Amygdala (tissue), 56 donors: Measurements from ENCODE around the gene GABBR2.

ENCODE experiments used
- DNase-seq, 56 donors: peaks; one replicate each; lab custom pipeline; 2025; lab: John Stamatoyannopoulos, UW

Gene GABBR2

GRCh38 chr9:98383758-98384157 lies 325.0 kb downstream of the GABBR2 start:
- no peak for DNase-seq

DNA sequence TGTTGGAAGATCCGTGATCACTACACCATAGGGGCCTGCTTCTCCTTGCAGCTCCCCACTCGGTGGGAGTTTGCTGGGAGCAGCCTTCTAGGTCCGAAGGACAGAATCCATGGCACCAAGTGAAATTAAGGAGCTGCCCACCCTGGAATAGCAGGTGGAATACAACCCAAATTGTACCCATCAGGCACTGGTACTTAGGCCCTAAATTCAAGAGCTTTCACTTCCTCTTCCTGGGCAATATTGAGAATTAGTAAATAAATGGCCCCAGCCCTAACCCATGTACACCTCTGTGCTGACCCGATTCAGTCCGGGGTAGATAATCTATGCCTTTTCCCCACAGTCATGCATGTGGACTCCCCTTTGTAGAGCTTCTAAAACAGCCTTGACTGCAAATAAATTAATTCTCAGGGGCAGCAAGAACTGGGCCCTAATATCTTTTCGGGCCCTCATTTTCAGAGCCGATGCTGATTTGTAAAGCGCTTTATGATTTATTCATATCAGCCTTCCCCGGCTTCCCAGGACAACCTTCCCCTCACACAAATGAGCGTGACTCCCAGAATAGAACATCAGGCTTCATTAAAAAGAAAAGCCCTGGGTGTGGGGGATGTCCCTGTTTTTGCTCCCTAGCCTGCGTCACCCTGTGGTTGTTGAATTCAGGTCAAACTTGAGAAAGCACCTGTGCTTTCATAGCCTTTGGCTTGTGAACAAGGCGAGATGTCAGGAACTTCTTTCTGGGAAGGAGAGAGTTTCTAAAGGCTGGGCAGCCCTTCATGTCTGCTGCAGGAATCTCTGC lies 327.2 kb downstream of the GABBR2 start:
- DNase-seq = no peak

DNA sequence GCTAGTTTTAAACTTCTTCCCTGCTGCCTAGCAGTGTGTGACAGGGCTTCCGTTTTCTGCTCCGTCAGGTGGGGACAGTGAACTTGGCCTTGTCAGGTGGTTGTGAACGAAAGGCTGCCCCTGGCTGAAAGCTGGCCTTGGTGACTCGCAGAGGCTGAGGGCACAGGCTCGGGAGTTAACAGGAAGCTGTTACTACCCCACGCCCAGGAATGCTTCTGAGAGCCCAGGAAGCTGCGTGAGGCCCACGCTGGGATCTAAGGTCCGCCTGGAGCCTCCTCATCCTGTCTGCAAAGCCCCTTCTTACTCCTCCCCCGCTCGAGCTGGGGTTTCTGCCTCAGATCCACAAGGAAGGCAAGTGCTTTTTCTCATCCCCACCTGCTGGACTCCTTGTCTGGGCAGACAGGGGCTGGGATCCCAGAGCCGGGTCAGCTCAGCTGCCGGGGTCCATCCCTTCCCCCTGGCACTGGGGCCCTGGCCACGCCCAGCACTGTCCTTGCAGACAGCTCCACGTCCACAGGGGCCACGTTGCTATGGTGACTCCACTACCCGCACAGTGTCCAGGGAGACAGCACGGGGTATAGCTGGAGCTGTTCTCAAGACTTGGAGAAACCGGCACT lies 328.6 kb downstream of the GABBR2 start:
- peak in 2 of 56 donors; percentile 6 to 10 for DNase-seq

GRCh38 chr9:98379572-98379971 lies 329.2 kb downstream of the GABBR2 start:
- no peak for DNase-seq

- no peak for DNase-seq
Observed at GRCh38 chr9:98378794-98379193, 329.9 kb downstream of the GABBR2 start.

DNA sequence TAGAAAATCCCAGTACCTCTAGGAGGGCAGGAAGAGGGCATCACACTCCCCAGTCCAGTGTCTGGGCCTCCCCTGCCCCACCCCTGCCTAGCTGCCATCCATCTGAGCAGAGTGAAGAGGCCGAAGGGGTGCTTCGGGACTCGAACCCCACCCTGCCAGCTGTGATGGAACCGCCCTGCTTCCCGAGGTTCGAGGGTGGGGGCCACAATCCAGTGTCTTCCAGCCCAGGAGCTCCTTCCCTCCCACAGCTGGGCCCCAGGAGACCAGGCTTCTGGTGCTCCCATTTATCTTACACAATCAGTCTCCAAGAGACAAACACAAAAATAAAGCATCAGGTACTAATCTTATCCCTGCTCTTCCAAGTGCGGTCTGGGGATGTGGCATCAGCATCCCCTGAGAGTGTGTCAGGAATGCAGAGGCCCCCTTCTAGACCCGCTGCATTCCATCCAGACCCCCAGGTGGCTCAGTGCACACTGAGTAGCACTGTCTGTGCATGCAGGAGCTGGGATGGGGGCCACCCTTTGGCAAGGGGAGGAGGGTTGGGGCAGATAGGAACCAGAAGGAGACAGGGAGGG lies 330.4 kb downstream of the GABBR2 start:
- DNase-seq = no peak

- no peak for DNase-seq
Observed at GRCh38 chr9:98375138-98375726, 333.5 kb downstream of the GABBR2 start.

GRCh38 chr9:98374385-98375051 lies 334.2 kb downstream of the GABBR2 start:
- no peak for DNase-seq

GRCh38 chr9:98373609-98374008 lies 335.1 kb downstream of the GABBR2 start:
- no peak for DNase-seq

GRCh38 chr9:98372077-98372836 lies 336.5 kb downstream of the GABBR2 start:
- peak in 18 of 56 donors; percentile 6 to 66 (median 22) for DNase-seq

- no peak for DNase-seq
Observed at GRCh38 chr9:98370976-98371315, 337.8 kb downstream of the GABBR2 start.

GRCh38 chr9:98370300-98370975 lies 338.3 kb downstream of the GABBR2 start:
- no peak for DNase-seq

GRCh38 chr9:98369896-98370295 lies 338.8 kb downstream of the GABBR2 start:
- no peak for DNase-seq

GRCh38 chr9:98369471-98369870 lies 339.3 kb downstream of the GABBR2 start:
- DNase-seq = no peak

DNA sequence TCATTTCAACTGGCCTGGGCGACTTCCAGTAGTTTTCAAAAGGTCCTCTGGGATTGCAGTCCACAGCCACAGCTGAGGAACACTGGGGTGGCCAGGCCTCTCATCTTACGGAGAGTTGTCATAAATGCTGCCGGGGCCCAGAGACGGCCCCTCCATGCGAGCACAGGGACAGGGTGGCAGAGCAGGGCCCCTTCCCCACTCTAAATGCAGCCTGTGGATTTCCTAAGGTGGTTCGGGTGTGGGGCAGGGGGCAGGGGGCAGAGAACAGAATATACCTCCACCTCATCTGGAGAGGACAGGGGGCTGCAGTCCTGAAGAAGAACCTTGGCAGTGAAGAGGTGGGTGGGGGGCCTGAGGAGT lies 339.7 kb downstream of the GABBR2 start:
- DNase-seq = no peak

GRCh38 chr9:98368366-98369065 lies 340.2 kb downstream of the GABBR2 start:
- DNase-seq = no peak

- no peak for DNase-seq
Observed at GRCh38 chr9:98367923-98368322, 340.8 kb downstream of the GABBR2 start.

- no peak for DNase-seq
Observed at GRCh38 chr9:98367371-98367900, 341.3 kb downstream of the GABBR2 start.

DNA sequence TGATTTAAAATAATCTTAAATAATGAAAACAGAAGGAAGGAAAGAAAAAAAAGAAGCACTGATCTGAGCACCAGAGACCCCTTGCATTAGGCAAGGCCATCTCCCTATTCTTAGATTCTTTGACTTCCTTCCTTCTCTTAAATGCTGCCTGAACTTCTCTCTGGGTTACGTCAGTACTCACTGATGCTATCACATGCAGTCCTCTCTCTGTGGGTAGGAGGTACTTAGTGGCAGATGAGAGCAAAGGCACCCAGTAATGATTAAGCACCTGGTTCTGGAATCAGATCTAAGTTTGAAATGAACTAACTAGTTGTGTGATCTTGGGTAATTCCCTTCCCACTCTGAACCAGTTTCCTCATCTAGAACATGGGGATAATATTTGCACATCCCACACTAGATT lies 343.0 kb downstream of the GABBR2 start:
- DNase-seq = no peak
